SK-N-MC (cell line): ENCODE results near the gene C19orf67.

Source experiments
- DNase-seq: peaks from one replicate; pipeline ENCODE4 v3.0.0-alpha.2; 2011; ENCODE audit warnings: low read depth, low spot score
- H3K27ac ChIP-seq: fragments of 200-600 bp; sonication (generic); 2 replicates; pipeline ENCODE4 v1.5.1; 2016; ENCODE audit warnings: mixed run types
- H3K36me3 ChIP-seq: fragments of 200-600 bp; sonication (generic); 2 replicates; pipeline ENCODE4 v1.6.1; 2017; ENCODE audit warnings: antibody characterized with exemption, low read length, mixed read lengths; ENCODE audit not compliant: insufficient read depth
- H3K4me3 ChIP-seq: fragments of 200-600 bp; sonication (generic); 2 replicates; pipeline ENCODE4 v1.5.1; 2016
- H3K9ac ChIP-seq: fragments of 200-600 bp; sonication (generic); 2 replicates; pipeline ENCODE4 v1.8.0; 2017; ENCODE audit warnings: mixed run types, mixed read lengths; ENCODE audit not compliant: insufficient read length
- H3K9me3 ChIP-seq: fragments of 200-600 bp; sonication (generic); 2 replicates; pipeline ENCODE4 v1.6.1; 2017; ENCODE audit warnings: low read depth, mild to moderate bottlenecking, antibody characterized with exemption, low read length, moderate library complexity, mixed read lengths
- EZH2 ChIP-seq: fragments of 200-600 bp; sonication (generic); IDR thresholded peaks from one replicate; pipeline ENCODE4 v1.6.1; 2017; ENCODE audit warnings: antibody characterized with exemption
- FOXP2 ChIP-seq: optimal IDR thresholded peaks from 2 replicates; pipeline ENCODE3; 2011; ENCODE audit warnings: mild to moderate bottlenecking, moderate library complexity; ENCODE audit not compliant: insufficient read depth; ENCODE audit errors: extremely low read length, control extremely low read depth
- POLR2AphosphoS5 ChIP-seq: IDR thresholded peaks from 2 replicates; pipeline ENCODE4 v1.6.1; 2012; ENCODE audit warnings: mild to moderate bottlenecking, low read depth, low read length, borderline replicate concordance

The C19orf67 gene

DNA sequence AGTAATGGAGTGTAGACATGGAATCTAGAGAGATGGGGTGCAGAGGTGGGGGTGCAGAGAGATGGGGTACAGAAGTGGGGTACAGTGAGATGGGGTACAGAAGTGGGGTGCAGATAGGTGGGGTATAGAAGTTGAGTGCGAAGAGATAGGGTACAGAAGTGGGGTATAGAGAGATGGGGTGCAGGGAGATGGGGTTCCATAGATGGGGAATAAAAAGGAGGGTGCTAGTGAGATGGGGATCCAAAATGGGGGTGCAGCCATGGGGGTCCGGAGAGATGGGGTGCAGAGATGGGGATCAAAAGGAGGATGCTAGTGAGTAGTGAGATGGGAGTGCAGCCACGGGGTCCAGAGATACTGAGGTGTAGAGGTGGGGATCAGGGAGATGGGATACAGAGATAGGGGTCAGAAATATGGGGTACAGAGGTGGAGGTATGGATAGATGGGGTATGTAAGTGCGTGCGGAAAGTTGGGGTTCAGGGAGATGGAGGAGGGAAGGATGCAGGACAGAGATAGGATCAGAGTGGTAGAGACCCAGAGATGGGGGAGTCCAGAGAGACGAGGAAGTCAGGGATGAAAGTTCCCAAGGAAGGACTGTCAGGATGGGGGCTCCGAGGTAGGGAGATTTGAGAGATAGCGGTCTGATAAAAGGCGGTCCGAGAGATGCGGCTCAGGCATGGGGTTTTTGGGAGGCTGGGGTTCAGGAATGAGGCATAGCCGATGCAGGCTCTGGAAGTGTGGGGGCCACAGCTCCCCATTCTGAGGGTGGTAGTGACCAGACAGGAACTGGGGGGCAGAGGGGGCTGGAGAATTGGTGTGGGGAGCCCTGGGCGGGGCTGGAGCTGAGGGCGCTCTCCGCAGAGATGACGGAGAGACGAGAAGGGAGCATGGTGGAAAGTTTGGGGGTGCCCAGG, 27.1 kb downstream of the C19orf67 start:
- H3K9ac ChIP-seq = no peak overlapping the region
- H3K4me3 ChIP-seq = peak overlapping the region; percentile 84
- no peak overlapping the region for H3K27ac ChIP-seq
- no peaks in the 10 kb centered on the region for H3K9me3 ChIP-seq
- TF ChIP-seq FOXP2 = no peak
- TF ChIP-seq POLR2AphosphoS5 = no peak
- no peak for TF ChIP-seq EZH2
- H3K36me3 ChIP-seq = peaks cover 4% of the 10 kb centered on the region; the same call in 1 of the 2 replicates
- no peak for DNase-seq

DNA sequence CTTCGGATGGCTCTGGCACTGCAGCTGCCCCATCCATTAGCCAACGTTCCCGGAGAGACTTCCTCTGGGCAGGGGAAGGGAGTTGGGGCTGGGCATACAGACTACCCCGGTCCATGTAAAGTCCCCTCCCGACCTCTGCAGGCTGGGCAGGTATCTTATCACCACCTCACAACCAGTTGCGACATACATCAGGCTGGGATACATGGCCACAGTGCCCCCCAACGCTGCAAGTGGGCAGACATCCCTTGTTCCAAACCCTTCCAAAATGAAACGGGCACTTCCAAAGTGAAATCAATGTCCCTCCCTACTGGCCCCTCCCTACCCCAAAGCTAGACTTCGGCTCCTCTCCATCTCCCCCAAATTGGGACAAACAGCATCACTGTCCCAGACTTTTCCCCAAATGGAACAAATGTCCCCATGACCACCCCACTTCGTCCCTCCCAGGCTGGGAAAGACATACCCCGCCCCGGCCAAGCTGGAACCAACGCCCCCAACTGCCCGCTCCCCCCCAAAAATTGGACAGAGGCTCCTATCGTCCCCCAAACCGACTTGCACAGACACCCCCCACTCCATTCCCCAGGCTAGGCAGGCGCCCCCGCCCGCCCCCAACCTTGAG, 28.7 kb downstream of the C19orf67 start:
- DNase-seq = no peak
- no peak for TF ChIP-seq FOXP2
- no peak for TF ChIP-seq POLR2AphosphoS5
- TF ChIP-seq EZH2 = no peak
- peak overlapping the region; percentile 84 for H3K4me3 ChIP-seq
- no peak overlapping the region for H3K27ac ChIP-seq
- peak overlapping the region; percentile 53 for H3K9ac ChIP-seq
- H3K9me3 ChIP-seq = no peaks in the 10 kb centered on the region
- peaks cover 7% of the 10 kb centered on the region; the same call in 1 of the 2 replicates for H3K36me3 ChIP-seq

DNA sequence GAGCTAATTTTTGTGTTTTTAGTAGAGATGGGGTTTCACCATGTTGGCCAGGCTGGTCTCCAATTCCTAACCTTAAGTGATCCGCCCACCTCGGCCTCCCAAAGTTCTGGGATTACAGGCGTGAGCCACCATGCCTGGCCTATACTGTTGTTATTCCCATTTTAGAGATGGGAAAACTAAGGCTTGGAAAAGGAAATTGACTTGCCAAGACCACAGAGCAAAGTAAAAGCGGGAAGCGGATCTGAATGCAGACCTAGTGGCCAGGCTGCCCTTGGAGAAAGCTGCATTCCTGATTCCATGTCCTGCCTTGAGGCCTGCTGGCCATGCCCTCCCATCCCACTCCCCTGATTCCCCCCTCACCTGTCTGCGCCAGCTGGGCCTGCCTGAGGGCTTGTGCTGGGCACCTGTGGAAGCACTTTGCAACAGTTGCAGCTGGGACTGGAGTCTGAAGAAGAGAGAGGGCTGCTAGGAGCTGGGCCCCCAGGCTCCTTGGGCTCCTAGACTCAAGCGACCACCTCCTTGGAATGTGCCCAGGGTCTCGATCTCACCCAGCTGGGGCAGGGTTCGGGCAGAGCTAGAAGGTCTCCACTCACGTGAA, 29.4 kb downstream of the C19orf67 start:
- no peak for TF ChIP-seq EZH2
- no peak for TF ChIP-seq POLR2AphosphoS5
- no peak for TF ChIP-seq FOXP2
- Histone ChIP-seq H3K4me3 (peak overlapping the region; percentile 84), H3K27ac (no peak overlapping the region), H3K9me3 (no peaks in the 10 kb centered on the region), H3K36me3 (peaks cover 7% of the 10 kb centered on the region; the same call in 1 of the 2 replicates), H3K9ac (no peak overlapping the region)
- no peak for DNase-seq

- Histone ChIP-seq H3K4me3 (no peak overlapping the region), H3K36me3 (peaks cover 7% of the 10 kb centered on the region; the same call in 1 of the 2 replicates), H3K9me3 (no peaks in the 10 kb centered on the region), H3K9ac (no peak overlapping the region), H3K27ac (no peak overlapping the region)
- TF ChIP-seq EZH2 (no peak), POLR2AphosphoS5 (no peak), FOXP2 (no peak)
- DNase-seq = no peak
These were observed 30.2 kb downstream of the C19orf67 start for GRCh38 chr19:14055396-14055795.

- Histone ChIP-seq H3K9me3 (no peaks in the 10 kb centered on the region), H3K4me3 (no peak overlapping the region), H3K36me3 (peaks cover 7% of the 10 kb centered on the region; the same call in 1 of the 2 replicates), H3K9ac (no peak overlapping the region), H3K27ac (no peak overlapping the region)
- TF ChIP-seq FOXP2 (no peak), EZH2 (no peak), POLR2AphosphoS5 (no peak)
- no peak for DNase-seq
These were observed 30.9 kb downstream of the C19orf67 start for GRCh38 chr19:14054721-14055120.

- peaks cover 7% of the 10 kb centered on the region; the same call in 1 of the 2 replicates for H3K36me3 ChIP-seq
- H3K27ac ChIP-seq = 0 out of 2 replicates have a peak overlapping the region, but pooled peaks have one; percentile 9
- H3K9me3 ChIP-seq = no peaks in the 10 kb centered on the region
- no peak overlapping the region for H3K9ac ChIP-seq
- TF ChIP-seq FOXP2 (no peak), EZH2 (no peak), POLR2AphosphoS5 (no peak)
- DNase-seq = no peak
- no peak overlapping the region for H3K4me3 ChIP-seq
These were observed 31.5 kb downstream of the C19orf67 start for GRCh38 chr19:14054099-14054498.

GRCh38 chr19:14053500-14053899, 32.1 kb downstream of the C19orf67 start:
- DNase-seq = no peak
- H3K9ac ChIP-seq = no peak overlapping the region
- TF ChIP-seq FOXP2 (no peak), POLR2AphosphoS5 (no peak), EZH2 (no peak)
- peaks cover 7% of the 10 kb centered on the region; the same call in 1 of the 2 replicates for H3K36me3 ChIP-seq
- no peak overlapping the region for H3K27ac ChIP-seq
- H3K9me3 ChIP-seq = no peaks in the 10 kb centered on the region
- H3K4me3 ChIP-seq = no peak overlapping the region

DNA sequence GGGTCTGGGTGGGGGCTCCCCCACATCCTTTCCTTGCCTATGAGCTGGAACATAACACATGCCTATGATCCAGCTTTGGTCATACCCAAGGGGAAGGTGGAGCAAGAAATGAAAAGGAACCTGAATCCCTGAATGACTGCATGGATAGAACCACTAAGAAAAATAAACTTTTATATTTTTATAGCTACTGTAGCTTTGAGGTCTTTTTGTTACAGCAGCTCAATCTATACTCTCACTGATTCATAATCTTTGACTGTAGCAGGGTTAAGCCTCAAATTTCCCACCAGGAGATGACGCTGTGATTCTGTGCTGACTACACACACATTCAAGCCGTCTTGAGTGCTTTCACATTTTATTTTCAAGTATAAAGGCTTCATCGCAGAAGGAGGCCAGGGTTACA, 32.6 kb downstream of the C19orf67 start:
- DNase-seq = no peak
- H3K27ac ChIP-seq = no peak overlapping the region
- TF ChIP-seq EZH2 (no peak), POLR2AphosphoS5 (no peak), FOXP2 (no peak)
- peaks cover 7% of the 10 kb centered on the region; the same call in 1 of the 2 replicates for H3K36me3 ChIP-seq
- H3K9ac ChIP-seq = no peak overlapping the region
- no peaks in the 10 kb centered on the region for H3K9me3 ChIP-seq
- no peak overlapping the region for H3K4me3 ChIP-seq
